Thyroid gland (tissue), 4 donors: ENCODE results near the gene NTN1.

Experiments used
- CTCF ChIP-seq, 6 experiments: fragments of 200-600 bp in 3 of 6; fragments of 450-650 bp in 3 of 6; sonication (generic) in 3 of 6; IDR thresholded peaks; one replicate each; pipeline ENCODE4 v1.5.1; 2016 to 2019; ENCODE audit warnings: antibody characterized with exemption in 6 of 6, mild to moderate bottlenecking in 2 of 6, inconsistent platforms in 1 of 6, moderate library complexity in 1 of 6
- POLR2A ChIP-seq, 2 donors: fragments of 450-650 bp; IDR thresholded peaks; one replicate each; pipeline ENCODE4 v1.6.1; 2017; ENCODE audit warnings: antibody characterized with exemption in 2 of 2, mild to moderate bottlenecking in 2 of 2, moderate library complexity in 1 of 2

- TF ChIP-seq CTCF (IDR thresholded peaks at IDR 0.05) (no peak), POLR2A (IDR thresholded peaks at IDR 0.05) (no peak)
These were observed 59.1 kb downstream of the NTN1 start for GRCh38 chr17:9080296-9080914.
